ENCODE data around the gene CCNQ.

CCNQ gene

DNA sequence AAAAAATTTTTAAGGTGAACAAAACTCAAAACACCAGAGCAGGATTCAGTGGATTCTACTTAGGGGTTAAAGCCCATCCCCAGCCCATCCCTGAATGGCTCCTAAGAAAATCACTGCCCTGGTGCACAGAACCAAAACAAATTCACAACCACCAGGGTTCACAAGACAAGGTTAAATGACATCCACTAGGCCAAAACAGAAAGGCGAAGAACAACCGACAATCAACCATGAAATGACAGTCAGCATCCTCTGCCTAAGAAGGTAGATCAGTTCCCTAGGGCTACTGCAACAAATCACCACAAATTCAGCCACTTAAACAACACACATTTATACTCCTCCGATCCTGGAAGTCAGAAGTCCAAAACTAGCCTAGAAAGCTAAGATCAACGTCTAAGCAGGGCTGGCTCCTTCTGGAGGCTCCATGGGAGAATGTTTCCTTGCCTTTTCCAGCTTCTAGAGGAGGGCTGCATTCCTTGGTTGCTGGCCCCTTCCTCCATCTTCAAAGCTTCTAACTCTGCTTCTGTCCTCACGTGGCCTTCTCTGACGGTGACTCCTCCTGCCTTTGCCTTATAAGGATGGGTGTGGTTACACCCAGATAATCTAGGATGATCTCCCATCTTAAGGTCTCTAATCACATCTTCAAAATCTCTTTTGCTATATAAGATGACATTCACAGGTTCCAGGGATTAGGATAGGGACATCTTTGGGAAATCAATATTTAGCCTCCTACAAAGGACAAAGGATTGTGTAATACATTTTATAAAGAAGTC, 1.8 kb downstream of the CCNQ start:
- DNase-seq (ENCODE audit: low spot score) = no peak

- DNase-seq (ENCODE audit: low spot score) = no peak
Measured at GRCh38 chrX:153595859-153596857, 2.8 kb downstream of the CCNQ start.

DNA sequence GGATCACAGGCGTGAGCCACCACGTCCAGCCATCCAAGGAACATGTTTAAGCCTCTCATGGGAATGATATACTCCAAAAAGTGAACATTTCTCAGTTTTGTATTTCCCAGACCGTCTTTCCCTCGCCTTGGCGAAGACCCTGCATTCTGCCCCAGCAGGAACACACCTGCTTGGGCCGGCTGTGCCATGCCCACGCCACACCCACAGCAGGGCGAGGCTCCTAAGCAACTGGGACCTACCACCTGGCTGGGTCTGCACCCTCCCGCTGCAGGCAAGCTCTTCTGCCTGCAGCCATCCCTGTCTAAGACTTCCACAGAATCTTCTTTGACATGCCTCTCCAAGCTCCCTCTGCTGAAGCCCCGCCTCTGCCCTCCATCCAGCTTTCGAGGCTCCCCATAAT, 3.6 kb downstream of the CCNQ start:
- DNase-seq (ENCODE audit: low spot score) = no peak

- DNase-seq (ENCODE audit: low spot score) = no peak
Measured at GRCh38 chrX:153593811-153594500, 5.0 kb downstream of the CCNQ start.

GRCh38 chrX:153592966-153593688, 5.8 kb downstream of the CCNQ start:
- no peak for DNase-seq (ENCODE audit: low spot score)

- DNase-seq (ENCODE audit: low spot score) = no peak
Measured at GRCh38 chrX:153592091-153592833, 6.7 kb downstream of the CCNQ start.

DNA sequence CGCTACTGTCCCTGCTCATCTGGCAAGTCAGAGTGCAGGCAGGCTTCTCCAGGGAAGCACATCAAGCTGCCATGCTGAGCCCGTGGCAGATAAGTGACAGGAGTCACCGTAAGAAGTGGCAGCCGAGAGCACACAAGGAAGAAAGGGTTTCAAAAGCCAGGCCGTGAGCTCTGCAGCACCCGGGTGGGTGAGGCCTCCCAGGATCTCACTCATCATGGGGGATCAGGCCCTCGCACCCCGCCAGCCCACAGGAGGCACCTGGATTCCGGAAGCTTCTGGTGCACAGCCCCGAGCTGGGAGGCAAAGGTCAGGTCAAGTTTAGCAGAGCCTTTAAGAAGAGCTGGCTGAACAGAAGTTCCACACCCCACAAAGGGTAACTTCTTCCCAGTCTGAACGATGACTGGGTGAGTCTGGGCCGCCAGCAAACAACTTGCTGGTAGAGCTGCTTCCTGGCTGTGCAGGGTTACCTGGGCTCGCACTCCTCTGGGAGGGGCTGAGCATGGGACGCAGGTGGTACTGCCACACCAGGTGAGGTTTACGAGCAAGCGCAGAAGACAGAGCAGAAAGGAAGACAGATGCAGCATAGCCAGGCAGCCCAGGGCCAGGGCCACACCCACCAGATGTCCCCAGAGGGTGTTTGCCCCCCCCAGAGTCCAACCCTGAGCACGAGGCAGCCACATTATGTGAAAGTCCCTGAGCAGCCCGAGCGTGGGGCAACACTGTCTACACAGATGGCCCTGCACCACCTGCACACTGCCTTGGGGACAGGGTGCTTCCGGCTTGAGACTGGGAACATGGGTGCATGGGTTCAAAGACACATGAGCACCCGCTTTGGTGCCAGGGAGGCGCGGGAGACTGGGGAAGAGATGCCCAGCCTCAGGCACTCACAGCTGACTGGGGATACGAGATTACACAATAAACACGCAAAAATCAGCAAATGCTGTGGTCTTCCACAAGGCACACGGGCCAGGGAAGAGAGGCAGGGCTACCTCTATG, 7.7 kb downstream of the CCNQ start:
- no peak for DNase-seq (ENCODE audit: low spot score)

GRCh38 chrX:153588782-153589446, 10.0 kb downstream of the CCNQ start:
- no peak for DNase-seq (ENCODE audit: low spot score)

DNA sequence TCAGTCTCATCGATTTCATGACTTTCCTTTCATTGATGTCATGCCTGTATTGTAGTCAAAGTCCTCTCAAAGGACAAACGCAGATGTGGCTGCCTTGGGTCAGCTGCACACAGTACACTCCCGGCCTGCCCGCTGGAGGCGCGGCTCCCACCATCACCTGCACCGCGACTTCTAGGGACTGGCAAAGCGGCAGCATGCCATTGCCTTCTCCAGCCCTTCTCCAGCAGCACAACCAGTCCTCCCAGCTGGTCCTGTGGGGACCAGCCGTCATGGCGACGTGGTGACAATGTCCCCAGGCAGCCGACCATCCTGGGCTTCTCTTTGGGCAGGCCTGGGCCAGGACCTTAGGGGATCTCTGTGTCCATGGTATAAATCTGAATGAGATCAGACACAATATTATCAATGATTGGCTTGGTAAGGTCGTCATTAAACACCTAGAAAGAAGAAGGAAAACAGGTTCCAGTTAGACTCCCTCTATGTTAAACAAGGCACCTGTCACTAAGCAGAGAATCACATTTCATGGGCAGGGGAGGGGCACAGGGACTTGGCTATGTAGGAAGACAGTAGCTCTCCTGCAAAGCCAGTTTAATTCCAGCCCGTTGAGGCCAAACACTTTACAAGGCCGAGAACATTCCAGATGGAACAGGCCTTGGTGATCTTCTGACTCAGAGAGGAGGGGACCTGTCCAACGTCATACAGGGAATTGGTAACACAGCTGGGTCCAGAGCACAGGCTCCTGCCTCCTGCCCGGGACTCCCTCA, 10.7 kb downstream of the CCNQ start:
- no peak for DNase-seq (ENCODE audit: low spot score)

DNA sequence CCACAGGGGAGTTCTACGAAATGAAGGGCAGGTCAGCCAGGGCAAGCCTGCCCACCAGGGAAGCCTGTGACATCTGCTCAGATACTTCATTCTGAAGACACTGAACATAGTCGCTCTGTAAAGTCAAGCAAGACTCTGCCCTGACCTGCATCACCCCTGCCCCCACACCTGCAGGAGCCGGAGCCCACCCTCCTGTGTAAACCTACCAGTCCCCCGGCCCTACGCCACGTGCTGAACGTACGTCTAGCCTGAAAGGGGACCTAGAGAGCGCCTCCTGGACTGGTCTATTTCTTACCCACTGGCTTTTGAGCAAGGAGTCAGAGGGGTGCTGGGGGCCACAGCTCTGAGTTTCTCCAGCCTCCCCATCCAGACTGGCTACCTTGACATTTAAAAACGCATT, 11.6 kb downstream of the CCNQ start:
- no peak for DNase-seq (ENCODE audit: low spot score)

DNA sequence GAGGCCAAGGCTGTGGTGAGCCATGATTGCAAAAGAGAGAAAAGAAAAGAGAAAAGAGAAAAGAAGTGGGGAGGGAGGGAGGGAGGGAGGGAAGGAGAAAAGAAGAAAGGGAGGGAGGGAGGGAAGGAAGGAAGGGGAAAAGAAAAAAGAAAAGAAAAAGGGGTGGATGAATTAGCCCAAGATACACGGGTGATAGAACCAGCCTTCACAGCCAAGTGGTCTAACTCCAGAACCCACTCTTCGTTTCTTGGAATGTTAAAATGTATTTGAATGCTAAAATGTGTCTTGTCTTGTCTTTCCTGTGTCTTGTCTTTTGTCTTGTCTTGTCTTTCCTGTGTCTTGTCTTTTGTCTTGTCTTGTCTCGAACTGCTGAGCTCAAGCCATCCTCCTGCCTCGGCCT, 13.1 kb downstream of the CCNQ start:
- DNase-seq (ENCODE audit: low spot score) = no peak

DNA sequence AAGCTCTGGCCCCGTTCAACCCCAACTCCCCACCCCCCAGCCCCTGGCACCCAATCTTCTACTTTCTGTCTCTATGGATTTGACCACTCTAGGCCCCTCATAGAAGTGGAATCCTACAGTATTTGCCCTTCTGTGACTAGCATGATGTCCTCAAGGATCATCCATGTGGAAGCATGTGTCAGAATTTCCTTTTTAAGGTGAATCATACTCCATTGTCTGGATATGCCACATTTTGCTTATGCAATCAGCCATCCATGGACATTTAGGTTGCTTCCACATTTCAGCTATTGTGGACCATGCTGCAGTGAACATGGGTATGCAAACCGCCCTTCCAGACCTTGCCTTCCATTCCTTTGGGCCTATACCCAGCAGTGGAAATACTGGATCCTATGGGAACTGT, 15.5 kb downstream of the CCNQ start:
- no peak for DNase-seq (ENCODE audit: low spot score)

GRCh38 chrX:153582896-153583295, 16.0 kb downstream of the CCNQ start:
- no peak for DNase-seq (ENCODE audit: low spot score)

- DNase-seq (ENCODE audit: low spot score) = peak; percentile 51
Measured at GRCh38 chrX:153580700-153581386, 18.1 kb downstream of the CCNQ start.

DNA sequence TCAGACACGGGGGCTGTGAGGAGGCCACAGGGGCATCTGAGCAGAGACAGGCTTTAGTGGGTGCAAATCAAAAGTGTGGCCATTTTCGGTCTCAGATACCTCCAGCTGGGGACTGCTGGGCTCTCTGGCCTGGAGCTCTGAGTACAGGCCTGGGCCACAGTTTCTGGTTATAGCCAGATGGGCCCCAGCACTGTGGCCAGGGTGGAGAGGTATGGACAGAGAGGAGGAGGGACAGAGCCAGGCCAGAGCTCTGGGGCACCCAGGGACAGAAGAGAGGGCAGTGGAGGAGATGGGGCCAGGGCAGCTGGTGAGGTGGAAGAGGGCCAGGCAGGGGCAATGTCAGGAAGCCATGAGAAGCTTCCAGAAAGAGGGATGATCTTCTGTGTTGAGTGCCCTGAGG, 20.1 kb downstream of the CCNQ start:
- no peak for DNase-seq (ENCODE audit: low spot score)

- DNase-seq (ENCODE audit: low spot score) = no peak
Measured at GRCh38 chrX:153578200-153578835, 20.6 kb downstream of the CCNQ start.

DNA sequence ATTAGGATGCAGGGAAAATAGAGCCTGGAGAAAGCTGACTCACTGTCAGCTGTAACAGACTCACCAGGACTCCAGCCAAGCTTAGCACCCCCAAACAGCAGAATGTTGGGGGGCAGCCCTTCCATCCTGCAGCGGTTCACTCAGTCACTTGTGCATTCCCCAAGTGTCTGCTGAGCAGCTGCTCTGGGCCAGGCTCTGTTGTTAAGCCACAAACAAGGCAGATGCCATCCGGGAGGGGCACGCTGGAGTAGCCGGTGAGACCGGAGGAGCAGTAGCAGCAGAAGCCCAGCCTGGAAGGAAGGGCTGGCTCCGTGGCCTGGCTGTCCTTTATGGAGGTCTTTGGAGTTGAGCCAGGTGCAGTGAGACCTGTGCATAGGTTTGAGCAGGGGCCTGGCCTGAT, 22.0 kb downstream of the CCNQ start:
- DNase-seq (ENCODE audit: low spot score) = no peak

Data from HuH-7.5 (cell line).